HCT116 (cell line): ENCODE results near the gene KLF2. TPM values are rescaled to one million over a fixed set of nuclear protein-coding genes. Genes with fewer than 3 reads are reported as not detected.

Experiments
- ATAC-seq: fragments of 200-7000 bp; cut with Tn5 transposase; 2 replicates; pipeline ENCODE4 v1.9.1; 2020; ENCODE audit warnings: mild to moderate bottlenecking, moderate library complexity
- BruUV-seq: library from RNA; stranded (reverse); fragments of 400-500 nt; replicated peaks from 2 replicates; lab custom pipeline; 2021; lab: Mats Ljungman, UMichigan
- CTCF ChIA-PET: fragments of 300-600 bp; sonication (Branson Sonifier 250); formaldehyde crosslinking; loops from one replicate; lab custom pipeline; 2021; ENCODE audit warnings: antibody characterized with exemption; lab: Charles Lee
- POLR2A ChIA-PET: fragments of 300-600, 350-600 bp; sonication (Branson Sonifier 250); formaldehyde crosslinking; loops from one replicate; lab custom pipeline; 2021; ENCODE audit warnings: antibody characterized with exemption; lab: Charles Lee
- RAD21 ChIA-PET, 2 experiments: fragments of 300-600 bp; sonication (Branson Sonifier 250); formaldehyde crosslinking; loops; one replicate each; lab custom pipeline; 2023; ENCODE audit warnings: low total read pairs in 2 of 2; ENCODE audit not compliant: uncharacterized antibody in 2 of 2, unreplicated experiment in 2 of 2, low non-redundant PET in 1 of 2; lab: Charles Lee
- DNase-seq: peaks from one replicate; pipeline ENCODE4 v3.0.0-alpha.2; 2010; ENCODE audit warnings: low read depth, low spot score
- H2AFZ ChIP-seq: fragments of 200-600 bp; shearing (Covaris generic), sonication (generic); 2 replicates; pipeline ENCODE4 v1.6.1; 2017; ENCODE audit warnings: low read depth, mixed run types, mixed read lengths, antibody characterized with exemption, low read length; ENCODE audit not compliant: poor library complexity, severe bottlenecking
- H3K27ac ChIP-seq: 2 replicates; pipeline ENCODE4 v1.5.1; 2012; ENCODE audit warnings: low read depth, low read length
- H3K27me3 ChIP-seq: fragments of 200-600 bp; sonication (generic); 2 replicates; pipeline ENCODE4 v1.6.1; 2016; ENCODE audit warnings: mixed run types, low read length, mixed read lengths; ENCODE audit not compliant: insufficient read depth
- H3K36me3 ChIP-seq, 2 experiments: fragments of 200-500 bp in 1 of 2; fragments of 200-600 bp in 1 of 2; sonication (Bioruptor generic) in 1 of 2; sonication (generic) in 1 of 2; 2 replicates each; pipeline versions ENCODE4 v1.5.1 to v1.6.1; 2014 to 2016; ENCODE audit warnings: low read length in 2 of 2, inconsistent platforms in 1 of 2, mixed read lengths in 1 of 2, mixed run types in 1 of 2; ENCODE audit not compliant: insufficient read depth in 2 of 2, control insufficient read depth in 1 of 2
- H3K4me1 ChIP-seq, 2 experiments: fragments of 200-600 bp in 1 of 2; sonication (generic) in 1 of 2; 2 replicates each; pipeline versions ENCODE4 v1.5.1 to v1.6.1; 2012 to 2017; ENCODE audit warnings: low read length in 2 of 2, inconsistent platforms in 1 of 2, mild to moderate bottlenecking in 1 of 2, mixed read lengths in 1 of 2, mixed run types in 1 of 2, moderate library complexity in 1 of 2; ENCODE audit not compliant: insufficient read depth in 2 of 2, control insufficient read depth in 1 of 2
- H3K4me2 ChIP-seq: fragments of 200-600 bp; sonication (generic); 2 replicates; pipeline ENCODE4 v1.6.1; 2017; ENCODE audit warnings: mixed run types, low read length, mixed read lengths
- H3K4me3 ChIP-seq, 2 experiments: fragments of 200-600 bp in 1 of 2; sonication (generic) in 1 of 2; replicated peaks in 1 of 2; 2 replicates each; pipeline ENCODE4 v1.5.1; 2011 to 2016; ENCODE audit warnings: low read length in 2 of 2, control low read depth in 1 of 2, low read depth in 1 of 2, mild to moderate bottlenecking in 1 of 2, mixed read lengths in 1 of 2, mixed run types in 1 of 2
- H3K79me2 ChIP-seq: fragments of 200-600 bp; sonication (generic); 2 replicates; pipeline ENCODE4 v1.6.1; 2017; ENCODE audit warnings: mild to moderate bottlenecking, mixed run types, low read length, moderate library complexity, mixed read lengths; ENCODE audit not compliant: insufficient read depth
- H3K9ac ChIP-seq: fragments of 200-600 bp; sonication (generic); 2 replicates; pipeline ENCODE4 v1.6.1; 2016; ENCODE audit warnings: low read length, mixed read lengths
- H3K9me2 ChIP-seq: fragments of 200-600 bp; sonication (generic), shearing (Covaris generic); 2 replicates; pipeline ENCODE4 v1.6.1; 2017; ENCODE audit warnings: mixed run types, mild to moderate bottlenecking, moderate library complexity; ENCODE audit not compliant: insufficient read depth
- H3K9me3 ChIP-seq, 2 experiments: fragments of 200-500 bp in 1 of 2; fragments of 200-600 bp in 1 of 2; sonication (Bioruptor generic) in 1 of 2; sonication (generic) in 1 of 2; 2 replicates each; pipeline ENCODE4 v1.6.1; 2014 to 2017; ENCODE audit warnings: low read length in 2 of 2, mixed read lengths in 2 of 2, inconsistent platforms in 1 of 2, low read depth in 1 of 2, mild to moderate bottlenecking in 1 of 2, mixed run types in 1 of 2, moderate library complexity in 1 of 2; ENCODE audit not compliant: control insufficient read depth in 1 of 2, insufficient read depth in 1 of 2
- H4K20me1 ChIP-seq: fragments of 200-600 bp; sonication (generic), shearing (Covaris generic); 2 replicates; pipeline ENCODE4 v1.6.1; 2017; ENCODE audit warnings: mixed run types, mild to moderate bottlenecking, moderate library complexity; ENCODE audit not compliant: insufficient read depth
- FOSL1 ChIP-seq: IDR thresholded peaks from 2 replicates; pipeline ENCODE4 v1.6.1; 2012; ENCODE audit warnings: low read depth
- REST ChIP-seq: IDR thresholded peaks from 2 replicates; pipeline ENCODE4 v1.6.1; 2012; ENCODE audit warnings: low read depth
- TCF7L2 ChIP-seq: IDR thresholded peaks from 2 replicates; pipeline ENCODE4 v1.7.0; 2011; ENCODE audit warnings: borderline replicate concordance, inconsistent platforms; ENCODE audit not compliant: insufficient read depth, insufficient read length; ENCODE audit errors: extremely low read depth
- intact Hi-C: fragments of 100-400 bp; cut with micrococcal nuclease; formaldehyde crosslinking; loops from 2 replicates; pipeline ENCODE4 v1.10.0; 2022
- total RNA-seq: library from RNA; stranded (reverse); gene quantifications from one replicate; pipeline ENCODE4 v1.2.1, GENCODE V29; 2021; ENCODE audit not compliant: unreplicated experiment

The KLF2 gene
- total RNA-seq, 1 experiment from 2014 or later: 39.4 TPM

GRCh38 chr19:16325161-16325527 lies 518 bp downstream of the KLF2 start (continued):
- no peak for TF ChIP-seq REST

DNA sequence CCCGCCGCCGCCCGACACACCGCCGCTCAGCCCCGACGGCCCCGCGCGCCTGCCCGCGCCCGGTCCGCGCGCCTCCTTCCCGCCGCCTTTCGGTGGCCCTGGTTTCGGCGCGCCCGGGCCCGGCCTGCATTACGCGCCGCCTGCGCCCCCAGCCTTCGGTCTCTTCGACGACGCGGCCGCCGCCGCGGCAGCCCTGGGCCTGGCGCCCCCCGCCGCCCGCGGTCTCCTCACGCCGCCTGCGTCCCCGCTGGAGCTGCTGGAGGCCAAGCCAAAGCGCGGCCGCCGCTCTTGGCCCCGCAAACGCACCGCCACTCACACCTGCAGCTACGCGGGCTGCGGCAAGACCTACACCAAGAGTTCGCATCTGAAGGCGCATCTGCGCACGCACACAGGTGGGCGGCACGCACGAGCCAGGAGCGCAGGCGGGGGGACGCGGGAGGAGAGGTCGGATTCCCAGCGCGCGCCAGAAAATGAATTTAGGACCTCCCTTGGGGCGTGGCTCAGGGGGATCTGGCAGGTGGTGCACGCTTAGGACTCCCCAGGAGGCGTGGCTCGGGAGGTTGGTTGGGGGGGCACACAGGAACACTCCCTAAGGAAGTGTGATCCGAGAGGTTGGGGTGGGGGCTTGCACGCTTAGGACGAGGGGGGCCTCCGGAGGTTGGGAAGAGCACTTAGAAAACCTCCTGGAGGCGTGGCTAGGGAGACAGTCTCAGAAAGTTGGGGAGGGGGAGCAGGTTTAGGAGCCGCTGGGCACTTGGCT lies 1.2 kb downstream of the KLF2 start:
- no peak for DNase-seq
- TF ChIP-seq FOSL1: no peak
- no peak for TF ChIP-seq TCF7L2
- TF ChIP-seq, all 23 proteins: peak for 0
- no TSS peak for BruUV-seq
- RAD21 ChIA-PET: no interaction called here
- CTCF ChIA-PET: no interaction called here
- ATAC-seq: no peak
- Histone ChIP-seq H3K9me3 (no peaks in the 10 kb centered on the region), H3K4me3 (peak overlapping the region; percentile 51 to 59), H4K20me1 (0 out of 2 replicates have a peak, but pooled peaks cover 8% of the 10 kb centered on the region), H3K27me3 (no peaks in the 10 kb centered on the region), H3K4me2 (peak overlapping the region; percentile 72), H3K9ac (peak overlapping the region; percentile 25), H3K4me1 (peaks cover 12 to 30% of the 10 kb centered on the region in 2 experiments), H3K27ac (peak overlapping the region; percentile 79; the same call in 1 of the 2 replicates), H2AFZ (no peak overlapping the region), H3K79me2 (peaks cover 23% of the 10 kb centered on the region), H3K36me3 (peaks cover 5 to 11% of the 10 kb centered on the region in 2 experiments; a peak in 2 of 4 replicates), H3K9me2 (no peaks in the 10 kb centered on the region)
- intact Hi-C loops: loop anchor here (5.0 kb wide), 1 partner anchor 79 kb away; no protein-coding TSS in a partner anchor
- POLR2A ChIA-PET: interaction anchor here (1.6 to 1.8 kb wide), 3 partner anchors 12 to 79 kb away, joined by 9 to 42 read pairs (median 14); no protein-coding TSS in a partner anchor
